ENCODE measurements around the gene DEFB131B.

DEFB131B gene

DNA sequence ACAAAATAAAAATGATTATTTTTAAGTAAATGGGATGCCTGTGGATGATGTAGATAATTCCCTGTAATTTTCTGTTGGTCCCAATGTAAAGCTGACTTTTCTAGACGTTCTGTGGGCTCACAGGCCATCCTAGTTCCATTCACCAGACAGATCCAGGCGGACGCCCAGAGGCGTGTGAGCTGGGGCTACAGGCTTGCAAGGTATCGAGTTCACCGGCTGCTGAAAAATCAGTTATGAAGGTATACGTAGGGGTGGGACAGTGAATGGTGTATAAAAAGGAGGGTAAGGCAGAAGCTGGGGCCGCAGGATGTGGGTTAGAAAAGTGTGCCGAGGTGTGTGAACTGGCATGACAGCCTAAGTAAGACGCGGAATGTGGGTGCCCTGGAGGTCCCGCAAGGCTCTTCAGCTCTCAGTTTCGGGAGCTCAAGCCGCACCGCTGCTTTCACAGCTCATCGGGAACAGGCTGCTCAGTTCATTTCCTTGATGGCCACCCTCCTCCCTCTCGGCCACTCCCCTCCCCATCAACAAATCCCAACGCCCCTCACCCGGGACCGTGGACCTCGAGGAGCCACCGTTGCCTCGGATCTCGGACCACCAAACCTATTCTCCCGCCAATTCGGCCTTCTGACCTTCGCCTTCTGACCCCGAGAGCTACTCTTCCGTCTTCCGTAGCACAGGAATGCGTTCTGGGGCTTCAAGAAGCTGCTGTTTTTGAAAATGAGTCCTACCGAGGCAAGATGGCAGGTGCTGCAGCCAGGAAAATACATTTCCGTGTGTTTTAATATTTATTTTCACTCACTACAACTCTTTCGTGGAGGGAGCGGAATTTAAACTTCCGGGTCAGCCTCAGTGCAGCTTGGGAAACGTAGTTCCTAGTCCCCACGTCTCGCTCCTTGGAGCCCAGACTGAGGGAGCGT, 49.8 kb downstream of the DEFB131B start, which contains the start of gene XNDC1N:
Gene XNDC1N, minus strand, starts transcription at position 775 of the 917 bp plus-strand sequence. CDS start 5,241 bp downstream, outside the sequence.
- TF ChIP-seq, protein P1, sequence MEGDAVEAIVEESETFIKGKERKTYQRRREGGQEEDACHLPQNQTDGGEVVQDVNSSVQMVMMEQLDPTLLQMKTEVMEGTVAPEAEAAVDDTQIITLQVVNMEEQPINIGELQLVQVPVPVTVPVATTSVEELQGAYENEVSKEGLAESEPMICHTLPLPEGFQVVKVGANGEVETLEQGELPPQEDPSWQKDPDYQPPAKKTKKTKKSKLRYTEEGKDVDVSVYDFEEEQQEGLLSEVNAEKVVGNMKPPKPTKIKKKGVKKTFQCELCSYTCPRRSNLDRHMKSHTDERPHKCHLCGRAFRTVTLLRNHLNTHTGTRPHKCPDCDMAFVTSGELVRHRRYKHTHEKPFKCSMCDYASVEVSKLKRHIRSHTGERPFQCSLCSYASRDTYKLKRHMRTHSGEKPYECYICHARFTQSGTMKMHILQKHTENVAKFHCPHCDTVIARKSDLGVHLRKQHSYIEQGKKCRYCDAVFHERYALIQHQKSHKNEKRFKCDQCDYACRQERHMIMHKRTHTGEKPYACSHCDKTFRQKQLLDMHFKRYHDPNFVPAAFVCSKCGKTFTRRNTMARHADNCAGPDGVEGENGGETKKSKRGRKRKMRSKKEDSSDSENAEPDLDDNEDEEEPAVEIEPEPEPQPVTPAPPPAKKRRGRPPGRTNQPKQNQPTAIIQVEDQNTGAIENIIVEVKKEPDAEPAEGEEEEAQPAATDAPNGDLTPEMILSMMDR (IDR thresholded peaks at IDR 0.05; ENCODE audit: low read depth, low read length), result no peak
- H3K4me3 ChIP-seq (ENCODE audit: low read depth, low read length), result peak within 1 kb of the TSS; percentile 99

- peak within 1 kb of the TSS; percentile 99 for H3K4me3 ChIP-seq (ENCODE audit: low read depth, low read length)
- TF ChIP-seq, protein P1 (IDR thresholded peaks at IDR 0.05; ENCODE audit: low read depth, low read length), result no peak
These were observed 50.6 kb downstream of the DEFB131B start, which contains the start of gene RNF121 for GRCh38 chr11:71928737-71929443. Gene RNF121 (plus strand): TSS chr11:71929046. CDS start chr11:71929062, 16 bp downstream.

GRCh38 chr11:71929491-71929890, 51.2 kb downstream of the DEFB131B start:
- TF ChIP-seq, protein P1 (IDR thresholded peaks at IDR 0.05; ENCODE audit: low read depth, low read length), result no peak
- H3K4me3 ChIP-seq (ENCODE audit: low read depth, low read length), result peak overlapping the region; percentile 99

DNA sequence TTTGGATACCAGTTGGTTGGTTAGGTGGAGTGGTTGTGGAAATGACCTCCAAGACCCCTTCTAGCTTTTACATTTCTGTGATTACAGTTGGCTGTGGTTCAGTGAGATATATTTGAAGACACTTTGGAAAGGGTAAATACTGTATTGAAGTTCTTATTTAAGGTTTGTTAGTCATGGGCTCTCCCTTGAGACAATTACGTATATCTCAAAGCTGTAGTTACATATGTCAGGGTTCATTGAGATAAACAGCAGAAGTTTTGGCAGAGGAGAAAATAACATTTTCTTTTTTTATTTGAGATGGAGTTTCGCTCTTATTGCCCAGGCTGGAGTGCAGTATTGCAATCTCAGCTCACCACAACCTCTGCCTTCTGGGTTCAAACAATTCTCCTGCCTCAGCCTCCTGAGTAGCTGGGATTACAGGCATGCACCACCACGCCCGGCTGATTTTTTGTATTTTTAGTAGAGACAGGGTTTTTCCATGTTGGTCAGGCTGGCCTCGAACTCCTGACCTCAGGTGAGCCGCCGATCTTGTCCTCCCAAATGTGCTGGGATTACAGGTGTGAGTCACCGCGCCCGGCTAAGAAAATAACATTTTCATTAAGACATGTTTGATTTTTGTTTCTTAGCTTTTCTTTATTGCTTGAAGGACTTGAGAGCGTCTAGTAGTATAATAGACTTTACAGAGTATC, 52.4 kb downstream of the DEFB131B start:
- TF ChIP-seq, protein P1 (IDR thresholded peaks at IDR 0.05; ENCODE audit: low read depth, low read length), result no peak
- H3K4me3 ChIP-seq (ENCODE audit: low read depth, low read length), result no peak overlapping the region

DNA sequence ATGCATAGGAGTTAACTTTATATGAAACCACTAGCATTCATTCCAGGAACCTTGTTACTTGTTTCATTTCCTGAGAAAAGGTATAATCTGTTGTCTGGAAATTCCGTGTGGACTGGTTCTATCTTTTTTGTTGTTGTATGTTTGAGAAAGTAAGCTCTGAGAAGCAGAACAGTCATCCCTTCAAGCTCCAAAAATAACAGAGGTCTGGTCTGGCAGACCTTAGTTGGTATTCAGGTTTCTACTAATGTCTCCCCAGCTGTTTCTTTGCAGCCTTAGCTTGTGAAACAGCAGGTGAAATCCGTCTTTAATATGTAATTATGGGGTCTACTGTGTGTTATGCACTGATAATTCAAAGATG, 53.0 kb downstream of the DEFB131B start:
- TF ChIP-seq, protein P1 (IDR thresholded peaks at IDR 0.05; ENCODE audit: low read depth, low read length), result no peak
- H3K4me3 ChIP-seq (ENCODE audit: low read depth, low read length), result no peak overlapping the region

- no peak overlapping the region for H3K4me3 ChIP-seq (ENCODE audit: low read depth, low read length)
- TF ChIP-seq, protein P1 (IDR thresholded peaks at IDR 0.05; ENCODE audit: low read depth, low read length), result no peak
These were observed 55.1 kb downstream of the DEFB131B start for GRCh38 chr11:71933141-71933933.

Data from WI38 (cell line).